ENCODE results near the gene MVD. TPM values are rescaled to one million over a fixed set of nuclear protein-coding genes. Genes with fewer than 3 reads are reported as not detected.

MVD gene
- polyA plus RNA-seq, 3 donors = 9.0 to 17.9 (median 12.2) TPM

DNA sequence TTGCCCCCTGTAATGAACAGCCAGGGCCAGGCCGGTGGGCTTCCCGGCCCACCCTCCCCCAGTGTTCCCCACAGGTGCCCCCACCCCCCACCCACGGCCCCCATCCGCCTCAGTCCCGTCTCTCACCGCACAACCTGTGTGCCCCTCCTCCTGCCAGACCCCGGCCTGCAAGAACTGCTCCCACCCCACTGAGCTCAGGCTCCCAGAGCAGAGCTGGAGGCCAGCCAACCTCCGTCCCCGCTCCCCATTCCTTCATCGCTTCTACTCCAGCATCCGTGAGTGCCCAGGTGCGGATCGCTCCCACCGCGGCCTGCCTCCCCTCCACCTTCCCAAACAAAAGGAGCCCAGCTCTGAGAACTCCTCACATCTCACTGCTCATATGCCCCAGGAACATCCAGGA is 4.2 kb downstream of the MVD start:
- peaks cover 13% of the 10 kb centered on the region for H3K4me1 Mint-ChIP-seq
- Histone ChIP-seq H3K9ac (ENCODE audit: insufficient read depth, low read length, poor library complexity, severe bottlenecking) (no peak overlapping the region), H2AFZ (ENCODE audit: insufficient read depth, low read depth, low read length, poor library complexity, severe bottlenecking) (no peak overlapping the region), H3K4me3 (replicated peaks in 1 of 3; ENCODE audit: low read depth in 2 of 3, low read length in 3 of 3) (no peak overlapping the region), H3K4me1 (ENCODE audit: control insufficient read depth in 1 of 2, insufficient read depth in 2 of 2, low read length in 2 of 2) (peaks cover 13% of the 10 kb centered on the region in 2 donors), H3K4me2 (replicated peaks; ENCODE audit: extremely low read depth, low read length, poor library complexity, severe bottlenecking) (no peak overlapping the region), H3K27ac (ENCODE audit: low read depth in 1 of 2, low read length in 2 of 2) (no peak overlapping the region), H3K9me3 (replicated peaks in 1 of 2; ENCODE audit: control insufficient read depth in 1 of 2, insufficient read depth in 1 of 2, low read length in 2 of 2) (no peaks in the 10 kb centered on the region), H4K20me1 (ENCODE audit: insufficient read depth, low read length) (no peaks in the 10 kb centered on the region), H3K27me3 (ENCODE audit: control insufficient read depth in 2 of 2, insufficient read depth in 2 of 2, low read length in 2 of 2) (no peaks in the 10 kb centered on the region), H3K79me2 (ENCODE audit: insufficient read depth, low read length) (peaks cover 6% of the 10 kb centered on the region), H3K36me3 (replicated peaks in 1 of 2; ENCODE audit: control insufficient read depth in 1 of 2, insufficient read depth in 2 of 2, low read length in 2 of 2) (peaks cover 10 to 15% of the 10 kb centered on the region in 2 donors)
- H3K36me3 Mint-ChIP-seq = peaks cover 18 to 49% of the 10 kb centered on the region in 2 donors
- no peaks in the 10 kb centered on the region for H3K9me3 Mint-ChIP-seq
- TF ChIP-seq, protein P1, sequence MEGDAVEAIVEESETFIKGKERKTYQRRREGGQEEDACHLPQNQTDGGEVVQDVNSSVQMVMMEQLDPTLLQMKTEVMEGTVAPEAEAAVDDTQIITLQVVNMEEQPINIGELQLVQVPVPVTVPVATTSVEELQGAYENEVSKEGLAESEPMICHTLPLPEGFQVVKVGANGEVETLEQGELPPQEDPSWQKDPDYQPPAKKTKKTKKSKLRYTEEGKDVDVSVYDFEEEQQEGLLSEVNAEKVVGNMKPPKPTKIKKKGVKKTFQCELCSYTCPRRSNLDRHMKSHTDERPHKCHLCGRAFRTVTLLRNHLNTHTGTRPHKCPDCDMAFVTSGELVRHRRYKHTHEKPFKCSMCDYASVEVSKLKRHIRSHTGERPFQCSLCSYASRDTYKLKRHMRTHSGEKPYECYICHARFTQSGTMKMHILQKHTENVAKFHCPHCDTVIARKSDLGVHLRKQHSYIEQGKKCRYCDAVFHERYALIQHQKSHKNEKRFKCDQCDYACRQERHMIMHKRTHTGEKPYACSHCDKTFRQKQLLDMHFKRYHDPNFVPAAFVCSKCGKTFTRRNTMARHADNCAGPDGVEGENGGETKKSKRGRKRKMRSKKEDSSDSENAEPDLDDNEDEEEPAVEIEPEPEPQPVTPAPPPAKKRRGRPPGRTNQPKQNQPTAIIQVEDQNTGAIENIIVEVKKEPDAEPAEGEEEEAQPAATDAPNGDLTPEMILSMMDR (IDR thresholded peaks at IDR 0.05) = no peak
- no peak for DNase-seq
- WGBS (ENCODE audit: insufficient coverage) = 100% methylated on average over 10 of the region's 15 CpGs
- H3K27ac Mint-ChIP-seq = no peak overlapping the region
- no peak overlapping the region for H3K4me3 Mint-ChIP-seq
- peaks cover 2 to 3% (median 3%) of the 10 kb centered on the region in 3 donors for H3K27me3 Mint-ChIP-seq (ENCODE audit: low read depth in 3 of 3)
- intact Hi-C loops (cut with micrococcal nuclease) = no loop called here

DNA sequence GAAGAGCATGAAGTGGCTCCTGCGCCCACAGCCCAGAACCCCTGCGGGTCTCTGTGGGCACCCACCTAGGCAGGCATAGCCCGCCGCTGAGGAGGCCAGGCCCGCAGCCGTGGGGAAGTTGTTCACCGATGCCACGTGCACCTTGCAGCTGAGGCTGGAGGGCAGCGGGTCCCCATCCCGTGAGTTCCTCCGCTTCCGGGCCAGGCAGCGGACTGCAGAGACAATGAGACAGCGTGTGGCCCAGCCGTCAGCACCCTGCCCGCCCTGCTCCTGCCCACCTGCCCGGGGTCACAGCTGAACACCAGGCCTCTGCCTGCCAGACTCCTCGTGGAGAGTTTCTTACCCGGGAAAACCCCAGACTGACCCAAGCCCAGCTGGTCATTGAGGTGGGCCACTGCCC is 5.5 kb downstream of the MVD start:
- Histone ChIP-seq H3K79me2 (ENCODE audit: insufficient read depth, low read length) (peaks cover 3% of the 10 kb centered on the region), H3K27me3 (ENCODE audit: control insufficient read depth in 2 of 2, insufficient read depth in 2 of 2, low read length in 2 of 2) (no peaks in the 10 kb centered on the region), H3K9me3 (replicated peaks in 1 of 2; ENCODE audit: control insufficient read depth in 1 of 2, insufficient read depth in 1 of 2, low read length in 2 of 2) (no peaks in the 10 kb centered on the region), H3K27ac (ENCODE audit: low read depth in 1 of 2, low read length in 2 of 2) (no peak overlapping the region), H3K4me3 (replicated peaks in 1 of 3; ENCODE audit: low read depth in 2 of 3, low read length in 3 of 3) (no peak overlapping the region), H3K4me1 (ENCODE audit: control insufficient read depth in 1 of 2, insufficient read depth in 2 of 2, low read length in 2 of 2) (peaks cover 6 to 9% of the 10 kb centered on the region in 2 donors), H3K36me3 (replicated peaks in 1 of 2; ENCODE audit: control insufficient read depth in 1 of 2, insufficient read depth in 2 of 2, low read length in 2 of 2) (peaks cover 10 to 15% of the 10 kb centered on the region in 2 donors), H2AFZ (ENCODE audit: insufficient read depth, low read depth, low read length, poor library complexity, severe bottlenecking) (no peak overlapping the region), H3K4me2 (replicated peaks; ENCODE audit: extremely low read depth, low read length, poor library complexity, severe bottlenecking) (no peak overlapping the region), H3K9ac (ENCODE audit: insufficient read depth, low read length, poor library complexity, severe bottlenecking) (no peak overlapping the region), H4K20me1 (ENCODE audit: insufficient read depth, low read length) (no peaks in the 10 kb centered on the region)
- 94% methylated on average over 19 of the region's 19 CpGs for WGBS (ENCODE audit: insufficient coverage)
- intact Hi-C loops (cut with micrococcal nuclease) = no loop called here
- no peak for DNase-seq
- H3K27ac Mint-ChIP-seq = no peak overlapping the region
- no peak overlapping the region for H3K4me3 Mint-ChIP-seq
- TF ChIP-seq, protein P1 (IDR thresholded peaks at IDR 0.05) = no peak
- peaks cover 13% of the 10 kb centered on the region for H3K4me1 Mint-ChIP-seq
- peaks cover 22 to 55% of the 10 kb centered on the region in 2 donors for H3K36me3 Mint-ChIP-seq
- no peaks in the 10 kb centered on the region for H3K9me3 Mint-ChIP-seq
- peaks cover 2 to 5% (median 3%) of the 10 kb centered on the region in 3 donors for H3K27me3 Mint-ChIP-seq (ENCODE audit: low read depth in 3 of 3)

Data from CD14-positive monocyte (primary cell).